Lower leg skin (tissue), 3 donors: ENCODE data around the gene ABI1.

Source experiments
- CTCF ChIP-seq, 3 donors: fragments of 450-650 bp; IDR thresholded peaks; one replicate each; pipeline ENCODE4 v1.5.1; 2016; ENCODE audit warnings: antibody characterized with exemption in 3 of 3, mild to moderate bottlenecking in 3 of 3, moderate library complexity in 2 of 3
- POLR2A ChIP-seq, 2 donors: fragments of 450-650 bp; IDR thresholded peaks; one replicate each; pipeline ENCODE4 v1.6.1; 2016 to 2017; ENCODE audit warnings: antibody characterized with exemption in 2 of 2, mild to moderate bottlenecking in 1 of 2, moderate library complexity in 1 of 2

- TF ChIP-seq CTCF (IDR thresholded peaks at IDR 0.05) (no peak), POLR2A (IDR thresholded peaks at IDR 0.05) (no peak)
Observed at GRCh38 chr10:26780106-26780792, 80.5 kb downstream of the ABI1 start.
